ENCODE results near the gene RAPGEF4. TPM values are rescaled to one million over a fixed set of nuclear protein-coding genes. Genes with fewer than 3 reads are reported as not detected.

RAPGEF4 gene
- total RNA-seq, 2 experiments from 2014 or later = 1.1 TPM

DNA sequence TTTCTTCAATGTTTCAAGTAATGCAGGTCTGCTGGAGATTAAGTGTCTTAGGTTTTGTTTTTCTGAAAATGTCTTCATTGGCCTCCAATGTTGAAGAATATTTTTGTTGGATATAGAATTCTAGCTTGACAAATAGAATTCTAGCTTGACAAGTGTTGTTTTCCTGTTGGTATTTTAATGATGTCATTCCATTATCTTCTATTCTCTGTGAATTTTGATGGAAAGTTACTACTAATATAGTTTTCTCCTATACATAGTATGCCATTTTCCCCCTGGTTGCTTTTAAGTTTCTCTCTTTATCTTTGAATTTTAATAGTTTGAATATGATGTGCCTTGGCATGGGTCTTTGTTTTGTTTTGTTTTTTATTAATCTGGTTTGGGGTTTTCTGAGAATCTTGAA, 119.9 kb downstream of the RAPGEF4 start:
- Mint-ChIP-seq H3K27me3 (peaks cover 12% of the 10 kb centered on the region), H3K4me3 (no peak overlapping the region), H3K27ac (no peak overlapping the region), H3K9me3 (peaks cover 2% of the 10 kb centered on the region), H3K4me1 (no peaks in the 10 kb centered on the region), H3K36me3 (no peaks in the 10 kb centered on the region)
- ATAC-seq (ENCODE audit: low read depth) = no peak
- POLR2A ChIA-PET = no interaction called here
- DNase-seq = no peak

DNA sequence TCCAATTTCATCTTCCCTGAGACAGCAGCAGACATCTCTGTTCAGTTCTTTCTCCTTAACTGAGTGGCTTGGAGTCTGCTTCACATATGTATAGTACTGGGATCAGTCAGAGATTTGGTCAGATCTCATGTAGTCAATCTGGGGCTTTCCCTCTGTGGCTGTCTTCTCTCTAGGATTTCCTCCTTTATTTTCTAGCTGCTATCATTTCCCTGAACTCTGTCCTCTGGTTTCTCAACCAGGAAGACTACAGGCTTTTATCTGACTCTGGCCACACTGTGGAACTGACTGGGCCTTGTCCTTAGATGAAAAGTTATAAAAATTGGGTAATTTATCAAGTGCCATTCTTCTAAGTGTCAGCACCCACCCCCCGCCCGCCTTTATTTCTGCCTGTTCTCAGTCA, 121.0 kb downstream of the RAPGEF4 start:
- Mint-ChIP-seq H3K27me3 (peaks cover 15% of the 10 kb centered on the region), H3K9me3 (peaks cover 2% of the 10 kb centered on the region), H3K27ac (no peak overlapping the region), H3K36me3 (no peaks in the 10 kb centered on the region), H3K4me3 (no peak overlapping the region), H3K4me1 (no peaks in the 10 kb centered on the region)
- POLR2A ChIA-PET = no interaction called here
- no peak for DNase-seq
- no peak for ATAC-seq (ENCODE audit: low read depth)

DNA sequence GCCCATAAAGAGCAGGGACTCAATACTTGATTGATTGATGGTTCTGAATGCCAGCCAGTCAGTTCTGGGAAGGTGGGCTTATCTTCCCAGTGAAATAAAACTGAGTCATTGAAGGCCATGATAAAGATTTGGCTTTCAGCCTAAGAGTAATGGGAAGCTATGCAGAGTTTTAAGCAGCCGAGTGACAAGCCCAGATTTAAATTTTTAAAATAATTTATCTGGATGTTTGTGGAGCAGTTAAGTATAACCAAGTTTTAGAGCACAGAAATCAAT, 122.8 kb downstream of the RAPGEF4 start:
- no peak for DNase-seq
- H3K27ac Mint-ChIP-seq = no peak overlapping the region
- no peak overlapping the region for H3K4me3 Mint-ChIP-seq
- H3K9me3 Mint-ChIP-seq = no peaks in the 10 kb centered on the region
- no peaks in the 10 kb centered on the region for H3K36me3 Mint-ChIP-seq
- POLR2A ChIA-PET = no interaction called here
- peaks cover 22% of the 10 kb centered on the region for H3K27me3 Mint-ChIP-seq
- H3K4me1 Mint-ChIP-seq = no peaks in the 10 kb centered on the region
- ATAC-seq (ENCODE audit: low read depth) = no peak

DNA sequence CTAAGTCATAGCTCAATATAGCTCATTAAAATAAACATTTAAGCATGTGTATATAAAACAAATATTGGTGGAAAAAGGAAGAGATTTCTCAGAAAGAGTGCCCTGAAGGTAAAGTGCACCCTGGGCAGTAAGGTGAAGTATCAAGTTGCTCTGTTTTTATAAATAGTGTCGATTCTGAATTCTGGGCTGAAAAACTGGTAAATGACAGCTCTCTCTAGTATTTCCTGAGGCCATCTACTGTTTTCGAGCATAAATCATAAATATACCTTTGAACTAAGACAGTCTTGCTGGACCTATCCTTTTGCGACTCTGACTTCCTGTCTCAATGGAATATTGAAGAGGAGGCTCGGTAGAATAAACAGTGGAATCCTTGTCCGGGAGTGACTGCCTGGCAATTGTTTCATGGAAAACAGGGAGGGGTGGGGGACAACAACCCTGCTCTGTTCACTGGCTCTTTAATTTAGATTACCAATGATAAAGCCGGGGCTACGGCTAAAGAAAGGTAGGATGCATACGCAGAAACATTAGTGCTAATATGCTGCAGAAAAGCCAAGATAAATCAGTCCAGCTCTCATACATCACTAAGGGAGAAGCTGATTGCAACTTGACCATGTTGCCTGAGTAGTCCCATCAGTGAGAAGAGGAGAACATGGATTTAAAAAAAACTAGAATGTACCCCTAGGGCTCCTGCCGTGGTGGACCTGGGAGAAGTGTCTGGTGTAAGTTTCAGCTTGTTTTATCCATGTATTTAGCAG, 124.1 kb downstream of the RAPGEF4 start:
- Mint-ChIP-seq H3K4me3 (no peak overlapping the region), H3K27me3 (peaks cover 19% of the 10 kb centered on the region), H3K36me3 (no peaks in the 10 kb centered on the region), H3K4me1 (no peaks in the 10 kb centered on the region), H3K27ac (no peak overlapping the region), H3K9me3 (no peaks in the 10 kb centered on the region)
- ATAC-seq (ENCODE audit: low read depth) (no peak), DNase-seq (no peak)
- POLR2A ChIA-PET = no interaction called here

DNA sequence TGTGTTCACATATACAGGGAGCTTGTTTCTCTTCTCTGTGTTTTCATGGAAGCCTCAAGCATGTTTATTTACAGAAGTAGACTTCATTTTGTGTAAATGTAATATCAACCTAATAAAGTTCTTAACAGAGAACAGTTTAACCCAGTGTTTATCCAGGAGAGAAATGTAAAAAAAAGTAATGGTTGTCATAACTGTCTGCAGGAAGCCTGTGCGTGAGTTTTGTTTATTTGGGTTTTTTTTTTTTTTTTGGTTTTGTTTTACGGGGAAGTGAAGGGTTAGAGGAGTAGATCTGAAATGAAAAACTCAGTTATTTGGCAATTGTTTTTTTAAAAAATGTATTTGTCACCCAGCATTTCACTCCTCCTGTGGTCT, 124.7 kb downstream of the RAPGEF4 start:
- H3K9me3 Mint-ChIP-seq = no peaks in the 10 kb centered on the region
- H3K27me3 Mint-ChIP-seq = peaks cover 19% of the 10 kb centered on the region
- H3K4me1 Mint-ChIP-seq = no peaks in the 10 kb centered on the region
- no peak overlapping the region for H3K27ac Mint-ChIP-seq
- no peaks in the 10 kb centered on the region for H3K36me3 Mint-ChIP-seq
- ATAC-seq (ENCODE audit: low read depth) (no peak), DNase-seq (no peak)
- POLR2A ChIA-PET = no interaction called here
- no peak overlapping the region for H3K4me3 Mint-ChIP-seq

DNA sequence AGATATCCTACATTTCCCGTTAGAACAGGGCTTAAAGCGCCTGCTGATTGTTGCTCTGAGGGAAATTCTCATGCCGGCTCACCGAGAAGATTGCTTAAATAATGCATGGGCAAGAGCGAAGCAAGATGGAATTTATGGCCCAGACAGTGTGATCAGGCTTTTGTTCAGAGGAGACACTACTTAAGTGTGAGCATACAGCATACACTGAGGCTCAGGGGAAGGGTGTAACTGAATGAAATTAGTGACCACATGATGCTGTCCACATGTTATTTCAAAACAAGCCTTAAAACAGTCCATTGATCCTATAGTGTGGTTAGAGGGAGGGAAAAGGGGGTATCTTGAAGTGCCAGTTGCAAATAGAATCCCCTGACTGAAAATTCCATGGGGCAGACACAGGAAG, 125.5 kb downstream of the RAPGEF4 start:
- H3K9me3 Mint-ChIP-seq = no peaks in the 10 kb centered on the region
- DNase-seq (no peak), ATAC-seq (ENCODE audit: low read depth) (no peak)
- H3K36me3 Mint-ChIP-seq = no peaks in the 10 kb centered on the region
- H3K4me1 Mint-ChIP-seq = no peaks in the 10 kb centered on the region
- POLR2A ChIA-PET = no interaction called here
- H3K4me3 Mint-ChIP-seq = no peak overlapping the region
- H3K27me3 Mint-ChIP-seq = peaks cover 17% of the 10 kb centered on the region
- no peak overlapping the region for H3K27ac Mint-ChIP-seq

DNA sequence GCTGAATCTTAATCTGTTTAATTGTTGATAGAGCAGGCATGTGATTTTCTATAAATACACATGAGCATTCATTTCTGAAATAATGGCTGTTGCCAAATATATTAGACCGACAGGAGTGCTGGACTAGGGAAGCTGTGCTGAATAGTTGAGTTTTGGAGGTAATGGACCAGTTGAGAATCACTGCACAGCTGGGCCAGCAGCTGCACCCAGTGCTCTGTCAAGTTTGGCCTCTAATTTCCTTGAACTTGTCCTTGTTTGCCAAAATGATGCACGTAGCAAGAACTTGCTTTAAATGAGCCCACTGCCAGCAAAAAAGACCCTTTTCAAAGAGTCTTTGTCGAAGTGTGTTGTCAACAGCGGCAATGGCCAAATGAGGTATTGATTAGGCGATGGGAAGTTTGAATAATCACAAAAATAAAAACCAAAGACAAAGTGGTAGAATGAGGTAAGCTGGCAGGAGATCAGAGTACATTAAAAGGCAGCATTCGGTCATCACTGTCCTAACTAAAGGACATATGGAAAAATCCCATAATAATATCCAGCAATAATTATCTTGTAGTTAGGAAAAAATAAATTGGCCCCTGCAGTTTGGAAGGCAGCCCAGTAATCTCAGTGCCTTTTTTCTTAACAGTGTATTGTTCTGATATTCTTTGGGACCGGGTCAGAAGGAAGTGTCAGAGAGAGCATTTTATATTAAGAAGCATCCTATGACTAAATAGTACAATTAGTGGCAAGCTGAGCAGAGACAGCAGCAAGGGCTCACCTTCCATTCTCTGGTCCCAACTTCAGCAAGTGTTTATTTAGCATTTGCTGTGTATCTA, 126.2 kb downstream of the RAPGEF4 start:
- POLR2A ChIA-PET = no interaction called here
- H3K4me3 Mint-ChIP-seq = no peak overlapping the region
- H3K27ac Mint-ChIP-seq = no peak overlapping the region
- H3K27me3 Mint-ChIP-seq = peaks cover 17% of the 10 kb centered on the region
- ATAC-seq (ENCODE audit: low read depth) = no peak
- no peaks in the 10 kb centered on the region for H3K36me3 Mint-ChIP-seq
- H3K9me3 Mint-ChIP-seq = no peaks in the 10 kb centered on the region
- no peak for DNase-seq
- H3K4me1 Mint-ChIP-seq = no peaks in the 10 kb centered on the region

DNA sequence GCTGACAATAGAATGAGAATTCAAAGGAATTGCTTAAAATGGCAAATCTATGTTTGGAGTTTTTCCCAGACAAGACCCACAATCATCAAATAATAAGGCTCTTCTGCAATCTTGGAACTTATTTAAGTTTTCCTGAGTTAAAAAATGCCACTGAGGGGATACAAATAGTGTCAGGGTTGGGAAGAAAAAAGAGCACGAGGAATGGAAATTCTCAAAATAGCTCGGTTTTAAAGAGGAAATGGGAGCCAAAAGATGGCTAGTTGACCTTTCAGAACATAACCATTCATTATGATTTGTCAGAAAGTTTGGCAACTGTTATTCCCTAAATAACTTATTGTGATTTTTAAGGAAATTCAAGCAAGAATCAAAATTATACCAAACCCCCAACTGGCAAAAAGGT, 127.7 kb downstream of the RAPGEF4 start:
- no peak overlapping the region for H3K27ac Mint-ChIP-seq
- POLR2A ChIA-PET = no interaction called here

DNA sequence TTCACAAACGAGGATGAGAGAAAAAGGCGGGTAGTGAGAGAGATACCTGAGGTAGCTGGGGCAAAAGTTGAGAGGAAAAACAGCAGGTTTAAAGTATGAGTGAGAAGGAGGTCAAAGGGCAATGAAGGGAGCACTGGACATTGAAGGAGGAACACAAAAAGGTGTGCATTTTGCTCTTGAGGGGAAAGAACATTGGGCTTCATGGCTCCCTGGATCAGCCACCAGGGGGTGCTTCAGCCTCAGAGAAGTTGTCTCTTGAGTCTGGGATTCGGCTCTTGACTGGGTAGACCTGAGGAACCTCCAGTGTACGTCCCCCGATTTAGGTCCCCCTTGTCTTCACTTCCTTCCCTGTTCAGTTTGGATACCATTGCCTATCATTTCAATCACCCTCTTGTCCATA, 128.5 kb downstream of the RAPGEF4 start:
- H3K9me3 Mint-ChIP-seq = no peaks in the 10 kb centered on the region
- no peak overlapping the region for H3K27ac Mint-ChIP-seq
- no peaks in the 10 kb centered on the region for H3K4me1 Mint-ChIP-seq
- H3K4me3 Mint-ChIP-seq = no peak overlapping the region
- H3K36me3 Mint-ChIP-seq = no peaks in the 10 kb centered on the region
- ATAC-seq (ENCODE audit: low read depth) (no peak), DNase-seq (peak; percentile 47)
- POLR2A ChIA-PET = no interaction called here
- peaks cover 15% of the 10 kb centered on the region for H3K27me3 Mint-ChIP-seq

More for the DNA sequence above, 127.7 kb downstream of the RAPGEF4 start:
- ATAC-seq (ENCODE audit: low read depth) (no peak), DNase-seq (no peak)
- H3K36me3 Mint-ChIP-seq = no peaks in the 10 kb centered on the region
- H3K27me3 Mint-ChIP-seq = peaks cover 15% of the 10 kb centered on the region
- H3K9me3 Mint-ChIP-seq = no peaks in the 10 kb centered on the region
- no peak overlapping the region for H3K4me3 Mint-ChIP-seq
- no peaks in the 10 kb centered on the region for H3K4me1 Mint-ChIP-seq

DNA sequence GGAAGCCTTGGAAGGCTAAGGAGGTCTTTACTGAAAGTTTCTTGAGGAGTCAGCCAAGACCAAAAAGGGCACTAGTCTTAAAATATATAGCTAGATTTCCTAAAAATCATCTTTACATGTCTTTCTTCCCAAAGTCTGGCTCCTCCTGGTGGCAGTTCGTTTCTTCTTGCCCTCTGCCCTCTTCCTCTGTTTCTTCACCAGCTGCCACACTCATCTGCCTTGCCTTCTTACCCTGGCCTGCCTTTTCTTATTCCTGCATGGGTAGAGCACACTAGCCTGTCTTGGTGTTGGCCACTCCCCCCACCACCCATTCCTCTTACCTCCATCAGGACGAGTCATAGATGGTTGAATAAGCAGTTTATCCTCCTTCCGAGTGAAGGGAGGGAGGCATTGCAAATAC, 129.8 kb downstream of the RAPGEF4 start:
- Mint-ChIP-seq H3K4me3 (no peak overlapping the region), H3K4me1 (no peaks in the 10 kb centered on the region), H3K9me3 (no peaks in the 10 kb centered on the region), H3K27ac (no peak overlapping the region), H3K27me3 (peaks cover 11% of the 10 kb centered on the region), H3K36me3 (no peaks in the 10 kb centered on the region)
- DNase-seq (no peak), ATAC-seq (ENCODE audit: low read depth) (no peak)
- POLR2A ChIA-PET = no interaction called here

DNA sequence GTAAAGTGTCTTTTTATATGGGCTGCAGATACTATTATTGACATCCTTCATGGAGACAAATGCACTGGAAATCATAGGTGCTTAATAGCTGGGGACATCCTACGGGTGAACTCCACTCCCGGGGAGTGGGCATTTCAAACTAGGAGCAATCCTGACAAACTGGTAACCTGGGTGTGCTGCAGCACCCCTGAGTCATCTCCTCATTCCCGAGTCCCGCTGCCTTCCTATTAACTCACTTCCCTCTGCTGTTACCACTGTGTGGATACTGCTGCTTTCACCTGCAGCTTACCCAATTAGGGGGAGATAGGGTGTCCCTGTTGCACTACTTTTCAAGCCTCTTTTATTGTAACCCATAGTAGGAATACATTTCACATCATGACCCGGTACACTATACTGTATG, 134.2 kb downstream of the RAPGEF4 start:
- Mint-ChIP-seq H3K36me3 (no peaks in the 10 kb centered on the region), H3K4me1 (no peaks in the 10 kb centered on the region), H3K9me3 (no peaks in the 10 kb centered on the region), H3K4me3 (no peak overlapping the region), H3K27ac (no peak overlapping the region), H3K27me3 (peaks cover 7% of the 10 kb centered on the region)
- POLR2A ChIA-PET = no interaction called here
- DNase-seq = no peak
- ATAC-seq (ENCODE audit: low read depth) = no peak

DNA sequence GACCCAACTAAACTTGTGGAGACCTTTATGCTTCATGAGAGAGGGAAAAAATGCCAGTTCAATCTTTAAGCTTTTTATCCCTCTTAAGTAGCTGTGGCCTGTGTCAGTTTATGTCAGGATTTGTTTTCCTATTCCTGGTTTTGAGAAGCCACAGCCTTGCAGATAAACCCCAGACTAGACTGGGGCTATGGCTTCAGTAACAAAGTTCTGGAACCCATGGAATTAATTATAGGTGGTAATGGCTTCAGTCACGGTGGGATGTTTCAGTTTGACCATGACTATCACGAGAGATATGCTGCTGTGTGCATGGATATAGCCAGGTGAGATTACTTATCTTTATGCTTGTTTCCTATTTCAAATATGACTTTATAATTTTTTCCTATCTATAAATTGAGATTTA, 134.8 kb downstream of the RAPGEF4 start:
- Mint-ChIP-seq H3K36me3 (no peaks in the 10 kb centered on the region), H3K9me3 (no peaks in the 10 kb centered on the region), H3K4me3 (no peak overlapping the region), H3K27me3 (peaks cover 7% of the 10 kb centered on the region), H3K27ac (no peak overlapping the region), H3K4me1 (no peaks in the 10 kb centered on the region)
- no peak for DNase-seq
- ATAC-seq (ENCODE audit: low read depth) = no peak
- POLR2A ChIA-PET = no interaction called here

DNA sequence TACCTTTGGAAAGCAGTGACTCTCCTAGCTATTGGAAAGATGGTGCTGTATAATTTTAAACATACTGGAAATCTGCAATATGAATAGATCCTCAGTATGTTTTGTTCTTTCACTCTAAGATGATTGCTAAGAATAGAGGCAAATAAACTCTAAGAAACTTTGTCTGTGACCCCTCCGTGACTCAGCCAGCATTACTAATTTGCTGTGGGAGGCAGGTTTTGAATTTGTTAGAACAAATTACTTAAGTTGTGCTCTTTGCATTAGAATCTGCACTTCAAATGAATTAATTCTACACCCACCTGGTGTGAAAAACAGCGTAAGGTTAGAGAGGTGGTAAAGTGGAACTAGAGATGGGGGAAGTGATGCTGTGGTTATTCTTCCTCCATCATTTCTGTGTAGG, 142.2 kb downstream of the RAPGEF4 start:
- H3K36me3 Mint-ChIP-seq = peaks cover 3% of the 10 kb centered on the region
- ATAC-seq (ENCODE audit: low read depth) = no peak
- POLR2A ChIA-PET = no interaction called here
- no peak for DNase-seq
- H3K27me3 Mint-ChIP-seq = peaks cover 16% of the 10 kb centered on the region
- no peaks in the 10 kb centered on the region for H3K4me1 Mint-ChIP-seq
- H3K27ac Mint-ChIP-seq = no peak overlapping the region
- no peak overlapping the region for H3K4me3 Mint-ChIP-seq
- H3K9me3 Mint-ChIP-seq = peaks cover 6% of the 10 kb centered on the region

DNA sequence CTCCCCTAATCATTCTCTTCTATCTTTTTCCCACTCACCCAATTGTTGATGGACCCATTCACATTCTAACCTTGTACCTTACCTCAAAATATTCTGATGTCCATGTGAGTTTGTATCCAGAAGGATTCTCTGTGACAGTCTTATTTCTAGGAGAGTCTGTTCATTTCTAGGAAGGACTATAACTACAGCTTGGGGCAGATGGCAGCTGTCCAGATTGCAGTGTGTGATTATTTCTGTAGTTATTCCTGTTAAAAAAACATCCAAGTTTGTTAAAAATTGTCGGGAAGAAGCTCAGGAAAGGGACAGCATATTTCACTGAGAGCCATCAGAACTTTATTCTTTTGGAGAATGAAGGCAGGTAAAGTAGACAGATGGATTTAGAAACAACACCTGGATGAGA, 142.6 kb downstream of the RAPGEF4 start:
- Mint-ChIP-seq H3K4me3 (no peak overlapping the region), H3K27ac (no peak overlapping the region), H3K27me3 (peaks cover 16% of the 10 kb centered on the region), H3K36me3 (peaks cover 3% of the 10 kb centered on the region), H3K9me3 (peaks cover 6% of the 10 kb centered on the region), H3K4me1 (no peaks in the 10 kb centered on the region)
- POLR2A ChIA-PET = no interaction called here
- ATAC-seq (ENCODE audit: low read depth) (no peak), DNase-seq (no peak)

Data from activated naive CD8-positive, alpha-beta T cell treated with anti-CD3 and anti-CD28 coated beads, Interleukin-2, amount 10 ng/mL, durations not matched to agents 7 days and 5 days (primary cell).